Calu3 (cell line): ENCODE measurements around the gene PDGFRA. TPM values are rescaled to one million over a fixed set of nuclear protein-coding genes. Genes with fewer than 3 reads are reported as not detected.

Source experiments
- BruUV-seq: library from RNA; stranded (reverse); fragments of 400-500 nt; replicated peaks from 2 replicates; lab custom pipeline; 2021; lab: Mats Ljungman, UMichigan
- CTCF ChIA-PET: fragments of 300-600 bp; sonication (Branson Sonifier 250); formaldehyde crosslinking; loops from one replicate; lab custom pipeline; 2022; ENCODE audit warnings: antibody characterized with exemption; lab: Charles Lee
- DNase-seq: peaks from one replicate; pipeline ENCODE4 v3.0.0; 2022
- H3K27ac Mint-ChIP-seq: one replicate; pipeline ENCODE4 v1.8.0; 2022; ENCODE audit warnings: mixed read lengths; ENCODE audit not compliant: unreplicated experiment
- H3K27me3 Mint-ChIP-seq: one replicate; pipeline ENCODE4 v1.8.0; 2022; ENCODE audit warnings: mixed read lengths; ENCODE audit not compliant: unreplicated experiment
- H3K36me3 Mint-ChIP-seq: one replicate; pipeline ENCODE4 v1.8.0; 2022; ENCODE audit warnings: mild to moderate bottlenecking, moderate library complexity, mixed read lengths; ENCODE audit not compliant: insufficient read depth, unreplicated experiment
- H3K4me1 Mint-ChIP-seq: one replicate; pipeline ENCODE4 v1.8.0; 2022; ENCODE audit warnings: mild to moderate bottlenecking, low read depth, mixed read lengths; ENCODE audit not compliant: unreplicated experiment
- H3K4me3 Mint-ChIP-seq: one replicate; pipeline ENCODE4 v1.8.0; 2022; ENCODE audit warnings: mild to moderate bottlenecking, low read depth, moderate library complexity, mixed read lengths; ENCODE audit not compliant: unreplicated experiment
- H3K9me3 Mint-ChIP-seq: one replicate; pipeline ENCODE4 v1.8.0; 2022; ENCODE audit warnings: low read depth, mixed read lengths; ENCODE audit not compliant: unreplicated experiment
- CTCF ChIP-seq: fragments of 200-600 bp; IDR thresholded peaks from one replicate; pipeline ENCODE4 v1.8.0; 2022; ENCODE audit warnings: antibody characterized with exemption; ENCODE audit not compliant: unreplicated experiment
- intact Hi-C: fragments of 100-400 bp; cut with micrococcal nuclease; formaldehyde crosslinking; loops from one replicate; pipeline ENCODE4 v1.10.0; 2022; ENCODE audit not compliant: unreplicated experiment
- total RNA-seq: library from RNA; stranded (reverse); gene quantifications from 2 replicates; pipeline ENCODE4 v1.2.3, GENCODE V29; 2022

PDGFRA gene
- total RNA-seq, 1 experiment from 2014 or later = not detected

GRCh38 chr4:54218736-54219135, 10.4 kb upstream of the PDGFRA start:
- H3K9me3 Mint-ChIP-seq = no peaks in the 10 kb centered on the region
- H3K27me3 Mint-ChIP-seq = peaks cover 18% of the 10 kb centered on the region
- no peak for TF ChIP-seq CTCF
- DNase-seq = no peak
- peaks cover 6% of the 10 kb centered on the region for H3K4me1 Mint-ChIP-seq
- intact Hi-C loops = loop anchor here (2.0 kb wide), 1 partner anchor 288 kb away; no protein-coding TSS in a partner anchor
- BruUV-seq = no TSS peak
- CTCF ChIA-PET = interaction anchor here (0.7 to 2.9 kb wide), 2 partner anchors 86 to 288 kb away, joined by 5 to 13 read pairs; no protein-coding TSS in a partner anchor
- no peak overlapping the region for H3K27ac Mint-ChIP-seq
- H3K4me3 Mint-ChIP-seq = no peak overlapping the region
- H3K36me3 Mint-ChIP-seq = no peaks in the 10 kb centered on the region

- intact Hi-C loops = no loop called here
- no peak overlapping the region for H3K4me3 Mint-ChIP-seq
Observed at GRCh38 chr4:54224996-54225597, 4.0 kb upstream of the PDGFRA start.

GRCh38 chr4:54225598-54226403, 3.3 kb upstream of the PDGFRA start:
- no peak for DNase-seq
- H3K9me3 Mint-ChIP-seq = peaks cover 3% of the 10 kb centered on the region
- TF ChIP-seq CTCF = no peak
- H3K36me3 Mint-ChIP-seq = no peaks in the 10 kb centered on the region
- no peak overlapping the region for H3K27ac Mint-ChIP-seq
- peaks cover 21% of the 10 kb centered on the region for H3K4me1 Mint-ChIP-seq
- no TSS peak for BruUV-seq
- CTCF ChIA-PET = no interaction called here
- intact Hi-C loops = no loop called here
- H3K27me3 Mint-ChIP-seq = peaks cover 89% of the 10 kb centered on the region
- H3K4me3 Mint-ChIP-seq = peak overlapping the region; percentile 12

More at GRCh38 chr4:54224996-54225597, 4.0 kb upstream of the PDGFRA start:
- TF ChIP-seq CTCF = no peak
- H3K4me1 Mint-ChIP-seq = peaks cover 21% of the 10 kb centered on the region
- DNase-seq = no peak
- H3K27me3 Mint-ChIP-seq = peaks cover 82% of the 10 kb centered on the region
- H3K9me3 Mint-ChIP-seq = peaks cover 3% of the 10 kb centered on the region
- BruUV-seq = no TSS peak
- H3K27ac Mint-ChIP-seq = no peak overlapping the region
- CTCF ChIA-PET = no interaction called here
- no peaks in the 10 kb centered on the region for H3K36me3 Mint-ChIP-seq

- no peak overlapping the region for H3K27ac Mint-ChIP-seq
- no TSS peak for BruUV-seq
- no peak for DNase-seq
- peaks cover 3% of the 10 kb centered on the region for H3K9me3 Mint-ChIP-seq
- TF ChIP-seq CTCF = no peak
- CTCF ChIA-PET = no interaction called here
- intact Hi-C loops = no loop called here
- H3K4me1 Mint-ChIP-seq = peaks cover 21% of the 10 kb centered on the region
- H3K4me3 Mint-ChIP-seq = peak overlapping the region; percentile 71
- peaks cover 97% of the 10 kb centered on the region for H3K27me3 Mint-ChIP-seq
- H3K36me3 Mint-ChIP-seq = peaks cover 4% of the 10 kb centered on the region
Observed at GRCh38 chr4:54226404-54227255, 2.5 kb upstream of the PDGFRA start.
